D721Med (cell line): ENCODE data around the gene KRT20.

Experiments
- DNase-seq: peaks from one replicate; pipeline ENCODE4 v3.0.0; 2011; ENCODE audit warnings: low spot score; ENCODE audit not compliant: insufficient read length
- FAIRE-seq: peaks from 2 replicates; lab custom pipeline; 2011; peaks lifted over from hg19 to GRCh38; lab: Jason Lieb, UNC
- TF ChIP-seq, protein P1 (sequence below): IDR thresholded peaks from 2 replicates; pipeline ENCODE4 v1.5.1; 2012; ENCODE audit warnings: mild to moderate bottlenecking, control low read depth; ENCODE audit not compliant: insufficient read depth; ENCODE audit errors: missing control alignments

The KRT20 gene

DNA sequence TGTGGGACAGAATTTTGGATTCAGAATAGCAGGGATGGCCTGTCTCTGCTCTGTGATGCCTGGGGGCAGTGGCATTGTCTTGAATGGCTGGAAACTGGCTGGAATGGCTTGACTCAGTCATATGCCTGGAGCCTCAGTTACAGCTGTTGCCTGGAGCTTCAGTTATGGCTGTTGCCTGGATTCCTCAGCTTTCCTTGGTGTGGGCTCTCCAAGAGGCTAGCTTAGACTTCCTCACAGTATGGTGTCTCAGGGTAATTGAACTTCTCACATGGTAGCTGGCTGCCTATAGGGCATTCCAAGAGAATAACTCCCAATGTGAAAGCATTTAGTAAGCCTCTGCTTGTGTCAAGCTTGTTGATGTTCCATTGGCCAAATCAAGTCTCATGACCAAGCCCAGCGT is 31.3 kb upstream of the KRT20 start:
- no peak for DNase-seq
- TF ChIP-seq, protein P1, sequence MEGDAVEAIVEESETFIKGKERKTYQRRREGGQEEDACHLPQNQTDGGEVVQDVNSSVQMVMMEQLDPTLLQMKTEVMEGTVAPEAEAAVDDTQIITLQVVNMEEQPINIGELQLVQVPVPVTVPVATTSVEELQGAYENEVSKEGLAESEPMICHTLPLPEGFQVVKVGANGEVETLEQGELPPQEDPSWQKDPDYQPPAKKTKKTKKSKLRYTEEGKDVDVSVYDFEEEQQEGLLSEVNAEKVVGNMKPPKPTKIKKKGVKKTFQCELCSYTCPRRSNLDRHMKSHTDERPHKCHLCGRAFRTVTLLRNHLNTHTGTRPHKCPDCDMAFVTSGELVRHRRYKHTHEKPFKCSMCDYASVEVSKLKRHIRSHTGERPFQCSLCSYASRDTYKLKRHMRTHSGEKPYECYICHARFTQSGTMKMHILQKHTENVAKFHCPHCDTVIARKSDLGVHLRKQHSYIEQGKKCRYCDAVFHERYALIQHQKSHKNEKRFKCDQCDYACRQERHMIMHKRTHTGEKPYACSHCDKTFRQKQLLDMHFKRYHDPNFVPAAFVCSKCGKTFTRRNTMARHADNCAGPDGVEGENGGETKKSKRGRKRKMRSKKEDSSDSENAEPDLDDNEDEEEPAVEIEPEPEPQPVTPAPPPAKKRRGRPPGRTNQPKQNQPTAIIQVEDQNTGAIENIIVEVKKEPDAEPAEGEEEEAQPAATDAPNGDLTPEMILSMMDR: no peak
- no peak for FAIRE-seq

DNA sequence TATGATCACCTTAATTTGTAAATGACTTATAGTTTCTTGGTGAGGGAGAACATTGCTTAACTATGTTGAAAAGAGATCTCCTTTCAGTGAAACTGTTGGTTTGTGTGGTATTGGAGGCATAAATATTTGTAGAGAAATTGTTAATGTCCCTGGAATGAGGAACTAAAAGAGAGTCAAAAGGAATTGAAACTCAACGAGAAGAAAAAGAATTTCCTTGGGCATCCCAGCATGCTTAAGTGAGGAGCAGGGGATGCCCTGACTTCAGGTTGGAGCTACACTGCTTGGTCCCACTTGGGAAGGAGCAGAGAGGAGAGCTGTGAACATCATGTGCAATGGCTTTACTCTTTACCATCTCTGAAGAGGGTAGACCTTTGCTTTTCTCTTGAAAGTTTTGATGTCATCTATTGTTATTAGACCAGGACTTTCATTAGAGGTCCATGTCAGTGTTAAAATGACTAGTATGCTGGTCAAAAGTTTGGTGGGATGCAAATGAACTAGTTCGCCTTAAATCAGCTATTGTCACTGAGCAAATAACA is 30.7 kb upstream of the KRT20 start:
- no peak for DNase-seq
- no peak for FAIRE-seq
- TF ChIP-seq, protein P1: no peak

DNA sequence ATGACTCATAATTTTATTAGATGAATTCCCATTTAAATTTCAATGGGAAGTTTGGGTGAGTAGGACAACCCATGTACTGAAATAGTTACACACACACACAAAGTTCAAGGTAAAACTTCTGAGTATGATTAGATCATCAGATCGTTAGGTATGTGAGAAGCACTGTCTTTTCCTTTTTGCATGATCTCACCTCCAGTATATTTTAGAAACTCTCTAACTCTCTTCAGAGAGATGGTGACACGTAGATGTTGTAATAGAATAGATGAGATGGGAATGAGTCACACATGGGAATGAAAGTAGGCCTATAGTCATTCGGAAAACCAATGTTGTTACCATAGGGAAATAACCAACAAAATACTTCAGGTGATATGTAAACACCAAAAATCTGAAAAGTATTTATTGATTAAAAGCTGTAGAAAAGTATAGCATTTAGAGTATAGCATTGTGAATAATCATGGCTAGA is 30.2 kb upstream of the KRT20 start:
- DNase-seq (no peak), FAIRE-seq (no peak)
- TF ChIP-seq, protein P1: no peak

DNA sequence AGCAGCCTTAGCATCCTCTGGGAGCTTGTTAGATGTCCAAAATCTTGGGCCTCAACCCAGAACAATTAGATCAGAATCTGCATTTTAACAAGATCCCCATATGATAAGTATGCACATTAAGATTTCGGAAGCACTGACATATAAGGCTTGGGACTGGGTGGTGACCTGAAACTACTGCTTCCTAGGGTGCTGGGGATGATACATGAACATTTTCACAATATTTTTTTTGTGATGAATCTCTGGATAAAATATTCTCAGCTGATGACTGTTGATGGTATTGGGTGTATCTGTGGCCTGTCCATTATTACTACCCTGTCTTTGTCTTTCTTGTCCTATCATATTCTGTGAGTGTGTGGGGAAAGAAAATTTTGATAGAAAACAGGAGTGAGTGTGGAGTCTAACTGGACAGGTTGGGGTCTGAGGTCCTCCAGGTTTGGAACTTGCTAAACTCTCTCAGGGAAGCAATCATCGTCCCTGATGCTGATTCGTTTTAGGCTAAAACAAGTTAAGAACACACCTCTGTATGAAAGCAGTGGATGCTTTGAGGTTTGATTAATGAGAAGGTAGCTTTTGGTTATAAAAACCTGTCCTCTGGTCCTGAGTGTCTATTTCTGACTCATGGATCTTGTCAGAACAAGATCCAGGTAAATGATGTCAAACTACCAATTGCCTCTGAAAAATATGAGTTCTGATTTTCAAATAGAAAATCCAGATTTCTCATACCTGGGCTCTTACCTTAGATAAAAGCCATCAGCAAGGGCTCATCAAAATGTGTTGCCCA is 29.2 kb upstream of the KRT20 start:
- DNase-seq (no peak), FAIRE-seq (no peak)
- TF ChIP-seq, protein P1: no peak

DNA sequence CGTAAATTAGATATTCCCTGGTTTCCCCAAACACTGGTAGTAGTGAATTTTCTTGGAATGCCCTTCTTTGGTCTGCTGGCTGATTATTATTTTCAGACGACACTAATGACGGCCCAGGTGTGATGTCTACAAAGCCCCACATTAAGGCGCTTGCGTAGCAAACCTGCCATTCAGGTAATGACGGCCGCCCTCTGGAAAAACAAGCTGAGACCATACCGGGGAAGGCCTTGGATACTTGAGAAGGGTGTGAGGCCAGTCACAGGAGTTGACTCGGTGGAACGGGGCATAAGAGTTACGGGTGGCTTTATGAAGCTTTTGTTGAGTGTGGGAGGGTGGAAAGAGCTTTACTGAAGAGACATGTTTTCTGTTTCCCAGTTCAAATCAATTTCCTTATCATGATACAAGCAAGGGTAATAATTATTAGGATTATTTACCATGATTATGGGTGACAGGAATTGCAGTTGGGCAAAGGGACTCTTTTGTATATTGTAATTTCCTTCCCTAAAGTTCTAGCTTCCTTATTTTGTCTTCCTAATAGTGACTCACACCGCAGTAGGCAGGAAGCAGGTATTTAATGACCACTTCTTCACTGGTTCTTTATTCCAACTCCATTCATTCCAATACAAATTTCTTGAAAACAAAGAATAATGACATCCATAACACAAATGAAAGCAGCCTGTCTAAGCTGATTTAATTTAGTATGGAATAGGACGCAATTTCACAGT is 27.6 kb upstream of the KRT20 start:
- no peak for DNase-seq
- FAIRE-seq: no peak
- TF ChIP-seq, protein P1: no peak

DNA sequence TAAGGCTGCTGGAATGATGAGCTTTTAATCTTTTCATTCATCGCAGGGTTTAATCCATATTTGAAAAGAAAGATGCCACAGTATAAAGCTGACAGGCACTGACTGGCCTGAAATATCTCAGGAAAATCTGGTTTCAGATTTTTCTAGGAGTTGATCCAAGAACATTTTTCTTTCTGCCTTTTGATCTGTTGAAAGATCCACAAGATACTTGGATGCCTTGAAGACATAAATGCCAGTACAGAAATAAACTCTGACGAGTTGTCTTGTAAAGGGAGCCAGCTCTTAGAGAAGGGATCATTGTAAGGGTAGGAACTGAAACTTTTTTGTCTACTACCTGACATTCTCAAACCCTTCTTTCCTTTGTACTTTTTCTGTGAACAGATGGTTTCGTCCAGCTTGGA is 25.4 kb upstream of the KRT20 start:
- no peak for FAIRE-seq
- TF ChIP-seq, protein P1: no peak

More for the DNA sequence above, 25.4 kb upstream of the KRT20 start:
- DNase-seq: no peak
